Endodermal cell (in vitro differentiated cells): ENCODE data around the gene MUCL3. TPM values are rescaled to one million over a fixed set of nuclear protein-coding genes. Genes with fewer than 3 reads are reported as not detected.
A peak's percentile ranks its signal among the peaks of the same experiment; 100 is the strongest.

Source experiments
- DNase-seq: peaks from one replicate; pipeline ENCODE4 v3.0.0-alpha.2; 2017
- H3K27ac ChIP-seq: 2 replicates; pipeline ENCODE4 v1.5.1; 2013; ENCODE audit warnings: mild to moderate bottlenecking, low read depth, low read length, moderate library complexity
- H3K27me3 ChIP-seq: 2 replicates; pipeline ENCODE4 v1.6.1; 2013; ENCODE audit warnings: mild to moderate bottlenecking, low read length, moderate library complexity; ENCODE audit not compliant: insufficient read depth, control insufficient read depth, poor library complexity, severe bottlenecking
- H3K36me3 ChIP-seq: 2 replicates; pipeline ENCODE4 v1.7.0; 2013; ENCODE audit warnings: mild to moderate bottlenecking, low read length, moderate library complexity; ENCODE audit not compliant: control insufficient read depth, insufficient read depth
- H3K4me1 ChIP-seq: one replicate; pipeline ENCODE4 v1.7.0; 2013; ENCODE audit warnings: low read length; ENCODE audit not compliant: control insufficient read depth, insufficient read depth
- H3K4me3 ChIP-seq: 2 replicates; pipeline ENCODE4 v1.5.1; 2013; ENCODE audit warnings: mild to moderate bottlenecking, low read length, moderate library complexity
- H3K9ac ChIP-seq: 2 replicates; pipeline ENCODE4 v1.6.1; 2013; ENCODE audit warnings: mild to moderate bottlenecking, low read length, moderate library complexity; ENCODE audit not compliant: poor library complexity, severe bottlenecking; ENCODE audit errors: extremely low read depth
- H3K9me3 ChIP-seq: 2 replicates; pipeline ENCODE4 v1.6.1; 2013; ENCODE audit warnings: mild to moderate bottlenecking, low read length, moderate library complexity; ENCODE audit not compliant: control insufficient read depth
- H3K27ac Mint-ChIP-seq: 2 replicates; pipeline ENCODE4 v1.8.0; 2020; ENCODE audit warnings: mixed read lengths
- H3K27me3 Mint-ChIP-seq: 2 replicates; pipeline ENCODE4 v1.8.0; 2021; ENCODE audit warnings: mild to moderate bottlenecking, mixed read lengths; ENCODE audit not compliant: insufficient read depth
- H3K36me3 Mint-ChIP-seq: 2 replicates; pipeline ENCODE4 v1.8.0; 2020; ENCODE audit warnings: low read depth, mixed read lengths
- H3K4me1 Mint-ChIP-seq: 2 replicates; pipeline ENCODE4 v1.8.0; 2020; ENCODE audit warnings: mixed read lengths
- H3K4me3 Mint-ChIP-seq: 2 replicates; pipeline ENCODE4 v1.8.0; 2020; ENCODE audit warnings: mild to moderate bottlenecking, moderate library complexity, mixed read lengths
- H3K9me3 Mint-ChIP-seq: 2 replicates; pipeline ENCODE4 v1.8.0; 2020; ENCODE audit warnings: mild to moderate bottlenecking, mixed read lengths
- CTCF ChIP-seq: fragments of 200-600 bp; sonication (generic); conservative IDR thresholded peaks from 2 replicates; pipeline ENCODE4 v1.5.0; 2021; ENCODE audit warnings: antibody characterized with exemption, mild to moderate bottlenecking
- WGBS, 2 experiments: methylation state at CpG; one replicate each; pipeline versions ENCODE4 v1.1.5 to v1.1.7; 2013; ENCODE audit warnings: missing lambda C conversion rate in 2 of 2, mixed read lengths in 1 of 2; ENCODE audit not compliant: insufficient coverage in 1 of 2, insufficient read length in 1 of 2; 5-methylcytosine and 5-hydroxymethylcytosine counted together
- total RNA-seq, 2 donors: library from RNA; stranded (reverse); fragmentation: NEBNext Ultra II Directional in 1 of 2; extraction: Animal tissue kit (Norgen Biotek cat#: 25700) in 1 of 2; gene quantifications; 2 replicates in 1 of 2; 3 replicates in 1 of 2; pipeline ENCODE4 v1.2.1, GENCODE V29; 2021

Gene MUCL3
- total RNA-seq, 2 donors from 2014 or later = 0.18 TPM

DNA sequence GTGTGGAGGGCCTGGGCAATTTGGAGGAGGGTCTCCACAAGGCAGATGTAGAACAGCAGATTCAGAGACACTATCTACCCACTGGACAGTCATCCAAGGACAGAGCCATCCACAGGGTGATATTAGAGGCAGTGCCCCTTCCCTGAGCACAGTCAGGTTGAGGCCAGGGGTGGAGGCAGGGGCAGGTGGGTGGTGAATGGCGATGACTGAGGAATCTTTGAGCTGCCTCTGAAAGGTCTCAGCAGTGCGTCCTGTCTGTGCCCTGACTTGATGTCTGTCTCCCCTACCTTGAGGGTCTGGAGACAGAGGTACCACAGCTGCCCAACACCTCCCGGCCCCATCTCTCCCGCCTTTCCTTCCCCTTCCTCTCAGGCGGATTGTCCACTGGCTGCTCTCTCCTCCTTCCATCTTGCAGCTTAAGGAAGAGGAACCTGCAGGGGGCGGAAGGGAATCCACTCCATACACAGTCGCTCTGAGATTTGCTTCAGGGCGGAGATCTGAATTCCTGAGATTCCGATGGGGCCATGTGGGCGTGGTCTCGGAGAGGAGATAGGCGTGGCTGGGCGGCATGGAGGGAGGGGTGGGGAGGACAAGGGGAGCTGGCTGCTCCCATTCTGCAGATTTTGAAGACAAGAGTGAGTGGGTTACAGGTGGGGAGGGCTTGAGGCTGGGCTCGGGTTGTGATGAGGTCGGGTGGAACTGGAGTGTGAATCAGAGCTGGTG is 1.7 kb downstream of the MUCL3 start:
- no peak overlapping the region for H3K27ac ChIP-seq
- H3K4me3 Mint-ChIP-seq = no peak overlapping the region

DNA sequence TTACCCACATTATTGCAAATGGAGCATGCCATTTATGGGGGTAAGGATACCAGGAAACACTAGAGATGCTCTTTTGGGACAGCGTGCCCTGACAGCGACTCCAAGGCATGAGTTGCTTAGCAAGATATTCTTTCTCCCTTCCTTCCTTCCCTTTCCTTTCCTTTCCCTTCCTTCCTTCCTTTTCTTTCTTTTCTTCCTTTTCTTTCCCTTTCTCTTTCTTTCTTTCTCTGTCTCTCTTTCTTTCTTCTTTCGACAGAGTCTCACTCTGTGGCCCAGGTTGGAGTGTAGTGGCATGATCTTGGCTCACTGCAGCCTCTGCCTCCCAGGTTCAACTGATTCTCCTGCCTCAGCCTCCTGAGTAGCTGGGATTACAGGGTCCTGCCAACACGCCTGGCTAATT is 3.3 kb downstream of the MUCL3 start:
- Mint-ChIP-seq H3K4me1 (peaks cover 29% of the 10 kb centered on the region), H3K27me3 (peaks cover 9% of the 10 kb centered on the region), H3K9me3 (no peaks in the 10 kb centered on the region), H3K36me3 (no peaks in the 10 kb centered on the region), H3K4me3 (no peak overlapping the region), H3K27ac (no peak overlapping the region)
- no peak for TF ChIP-seq CTCF
- no peaks in the 10 kb centered on the region for H3K27me3 ChIP-seq
- no peaks in the 10 kb centered on the region for H3K36me3 ChIP-seq
- 92 to 93% methylated on average over 4 of the region's 4 CpGs for WGBS, 2 experiments
- H3K9me3 ChIP-seq = no peaks in the 10 kb centered on the region
- no peak overlapping the region for H3K27ac ChIP-seq
- no peaks in the 10 kb centered on the region for H3K4me1 ChIP-seq
- DNase-seq = no peak
- H3K4me3 ChIP-seq = no peak overlapping the region
- H3K9ac ChIP-seq = no peak overlapping the region

More for the DNA sequence above, 1.7 kb downstream of the MUCL3 start:
- Histone ChIP-seq H3K9ac (no peak overlapping the region), H3K36me3 (no peaks in the 10 kb centered on the region), H3K27me3 (no peaks in the 10 kb centered on the region), H3K4me1 (no peaks in the 10 kb centered on the region), H3K4me3 (no peak overlapping the region), H3K9me3 (no peaks in the 10 kb centered on the region)
- TF ChIP-seq CTCF = peak; percentile 73
- Mint-ChIP-seq H3K4me1 (peaks cover 22% of the 10 kb centered on the region), H3K9me3 (no peaks in the 10 kb centered on the region), H3K27me3 (peaks cover 8% of the 10 kb centered on the region), H3K27ac (peak overlapping the region; percentile 52), H3K36me3 (no peaks in the 10 kb centered on the region)
- WGBS, 2 experiments = 34 to 35% methylated on average over 10 to 15 of the region's 15 CpGs
- peak; percentile 98 for DNase-seq

DNA sequence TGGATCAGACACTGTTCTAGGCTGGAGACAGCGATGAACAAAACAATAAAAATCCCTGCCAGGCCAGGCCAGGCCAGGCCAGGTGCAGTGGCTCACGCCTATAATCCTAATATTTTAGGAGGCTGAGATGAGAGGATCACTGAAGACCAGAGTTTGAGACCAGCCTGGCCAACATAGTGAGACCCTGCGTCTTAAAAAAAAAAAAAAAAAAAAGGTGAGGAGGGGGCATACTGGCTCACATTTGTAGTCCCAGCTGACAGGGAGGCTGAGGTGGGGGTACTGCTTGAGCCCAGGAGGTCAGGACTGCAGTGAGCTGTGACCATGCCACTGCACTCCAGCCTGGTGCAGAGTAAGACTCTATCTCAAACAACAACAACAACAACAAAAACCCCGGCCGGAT is 4.5 kb downstream of the MUCL3 start:
- Histone ChIP-seq H3K9ac (no peak overlapping the region), H3K27me3 (no peaks in the 10 kb centered on the region), H3K27ac (no peak overlapping the region), H3K36me3 (no peaks in the 10 kb centered on the region), H3K4me3 (no peak overlapping the region), H3K4me1 (no peaks in the 10 kb centered on the region), H3K9me3 (no peaks in the 10 kb centered on the region)
- H3K27me3 Mint-ChIP-seq = peaks cover 15% of the 10 kb centered on the region
- H3K36me3 Mint-ChIP-seq = no peaks in the 10 kb centered on the region
- H3K4me3 Mint-ChIP-seq = no peak overlapping the region
- H3K4me1 Mint-ChIP-seq = peaks cover 28% of the 10 kb centered on the region
- H3K9me3 Mint-ChIP-seq = no peaks in the 10 kb centered on the region
- no peak for TF ChIP-seq CTCF
- H3K27ac Mint-ChIP-seq = no peak overlapping the region
- WGBS, 2 experiments = 91 to 93% methylated on average over 2 to 5 of the region's 5 CpGs
- DNase-seq = no peak
